Glomerular endothelial cell (primary cell): ENCODE results near the gene SMIM44. TPM values are rescaled to one million over a fixed set of nuclear protein-coding genes. Genes with fewer than 3 reads are reported as not detected.
"Not testable (repeated sequence)": the region's sequence is repeated elsewhere in the genome, so short reads cannot be mapped to it uniquely, and the experiment has no call there.

ENCODE experiments used
- DNase-seq: peaks from one replicate; pipeline ENCODE4 v3.0.0-alpha.2; 2011; ENCODE audit warnings: low read depth, low spot score; ENCODE audit errors: extremely low read depth
- total RNA-seq: library from RNA; depleted of rRNA; stranded (reverse); fragments of >200 nt; gene quantifications from 2 replicates; pipeline ENCODE4 v1.2.3, GENCODE V29; 2015

The SMIM44 gene
- total RNA-seq = not detected in 2 replicates

DNA sequence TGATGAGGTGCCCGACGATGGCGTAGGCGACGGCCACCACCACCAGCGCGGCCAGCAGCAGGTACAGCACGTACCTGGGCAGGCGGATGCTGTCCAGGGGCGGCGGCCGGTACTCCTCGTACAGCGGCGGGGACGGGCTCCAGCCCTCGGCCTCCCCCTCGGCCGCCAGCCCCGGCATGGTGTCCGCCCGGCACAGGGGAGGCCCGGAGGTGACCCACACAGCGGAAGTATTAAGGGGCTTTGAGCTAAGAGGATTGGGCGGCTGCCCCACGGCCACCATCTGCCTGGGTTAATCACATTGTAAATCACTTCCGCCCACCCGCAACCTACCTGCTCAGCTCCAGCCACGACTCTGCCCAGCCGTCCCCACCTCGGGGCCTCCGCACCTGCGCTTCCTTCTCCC lies at the start of gene SMIM44:
SMIM44 (minus strand) TSS at position 216 of the 403 bp plus-strand sequence; CDS start at position 178, 38 bp downstream.
- no peak for DNase-seq

DNA sequence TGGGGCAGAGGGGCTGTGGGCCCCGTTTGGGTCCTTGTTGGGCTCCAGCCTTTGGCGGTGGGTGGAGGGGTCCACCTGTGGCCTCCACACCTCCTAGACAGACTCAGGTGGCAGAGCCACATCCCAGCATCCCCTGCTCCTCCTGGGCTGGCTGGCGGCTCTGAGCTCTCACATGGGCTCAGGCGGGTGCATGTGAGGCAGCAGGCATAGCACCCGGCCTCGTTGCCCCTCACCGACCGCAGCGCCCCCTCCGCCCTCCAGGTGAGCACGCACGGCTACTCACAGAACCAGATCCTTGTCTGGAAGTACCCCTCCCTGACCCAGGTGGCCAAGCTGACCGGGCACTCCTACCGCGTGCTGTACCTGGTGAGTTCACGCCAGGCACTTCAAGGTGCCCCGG lies 49.8 kb upstream of the SMIM44 start:
- no peak for DNase-seq

DNA sequence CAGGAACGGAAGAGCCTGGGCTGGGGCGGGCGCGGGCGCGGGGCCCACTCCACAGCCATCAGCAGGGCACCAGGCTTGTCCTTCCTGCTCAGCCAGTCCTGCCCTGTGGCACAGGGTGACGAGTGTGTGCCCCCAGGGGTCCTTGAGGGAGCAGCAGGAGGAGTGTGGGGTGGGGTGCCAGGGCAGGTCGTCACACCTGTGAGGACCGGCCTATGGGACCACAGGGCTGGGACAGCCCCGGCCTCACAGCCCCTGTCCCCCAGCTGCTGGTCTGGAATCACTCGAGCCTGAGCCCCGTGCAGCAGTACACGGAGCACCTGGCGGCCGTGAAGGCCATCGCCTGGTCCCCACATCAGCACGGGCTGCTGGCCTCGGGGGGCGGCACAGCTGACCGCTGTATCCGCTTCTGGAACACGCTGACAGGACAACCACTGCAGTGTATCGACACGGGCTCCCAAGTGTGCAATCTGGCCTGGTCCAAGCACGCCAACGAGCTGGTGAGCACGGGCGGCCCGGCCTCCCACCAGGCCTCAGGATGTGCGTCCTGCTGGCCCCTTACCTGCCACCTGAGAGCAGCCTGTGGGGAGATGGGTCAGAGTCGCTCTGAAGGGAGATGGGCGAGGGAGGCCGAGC lies 49.0 kb upstream of the SMIM44 start:
- DNase-seq = no peak

DNA sequence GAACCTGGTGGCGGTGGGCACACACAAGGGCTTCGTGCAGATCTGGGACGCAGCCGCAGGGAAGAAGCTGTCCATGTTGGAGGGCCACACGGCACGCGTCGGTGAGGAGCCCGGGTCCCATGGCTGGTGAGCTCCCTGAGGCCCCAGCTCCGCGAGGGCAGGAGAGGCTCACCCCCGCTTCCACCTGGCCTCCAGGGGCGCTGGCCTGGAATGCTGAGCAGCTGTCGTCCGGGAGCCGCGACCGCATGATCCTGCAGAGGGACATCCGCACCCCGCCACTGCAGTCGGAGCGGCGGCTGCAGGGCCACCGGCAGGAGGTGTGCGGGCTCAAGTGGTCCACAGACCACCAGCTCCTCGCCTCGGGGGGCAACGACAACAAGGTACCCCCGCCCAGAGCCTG lies 48.5 kb upstream of the SMIM44 start:
- no peak for DNase-seq

DNA sequence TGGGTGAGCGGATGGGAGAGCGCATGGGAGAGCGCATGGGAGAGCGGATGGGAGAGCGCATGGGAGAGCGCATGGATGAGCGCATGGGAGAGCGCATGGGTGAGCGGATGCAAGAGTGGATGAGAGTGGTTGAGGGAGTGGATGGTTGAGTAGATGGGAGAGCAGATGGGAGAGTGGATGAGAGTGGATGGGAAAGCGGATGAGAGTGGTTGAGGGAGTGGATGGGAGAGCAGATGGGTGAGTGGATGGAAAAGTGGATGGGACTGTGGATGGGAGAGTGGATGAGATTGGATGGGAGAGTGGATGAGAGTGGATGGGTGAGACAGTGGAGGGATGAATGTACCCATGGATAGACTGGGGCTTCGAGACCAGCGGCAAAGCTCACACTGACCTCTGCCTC lies 47.1 kb upstream of the SMIM44 start:
- no peak for DNase-seq

DNA sequence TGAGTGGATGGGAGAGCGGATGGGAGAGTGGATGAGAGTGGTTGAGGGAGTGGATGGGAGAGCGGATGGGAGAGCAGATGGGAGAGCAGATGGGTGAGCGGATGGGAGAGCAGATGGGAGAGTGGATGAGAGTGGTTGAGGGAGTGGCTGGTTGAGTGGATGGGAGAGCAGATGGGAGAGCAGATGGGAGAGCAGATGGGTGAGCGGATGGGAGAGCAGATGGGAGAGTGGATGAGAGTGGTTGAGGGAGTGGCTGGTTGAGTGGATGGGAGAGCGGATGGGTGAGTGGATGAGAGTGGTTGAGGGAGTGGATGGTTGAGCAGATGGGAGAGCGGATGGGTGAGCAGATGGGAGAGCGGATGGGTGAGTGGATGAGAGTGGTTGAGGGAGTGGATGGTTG lies 46.1 kb upstream of the SMIM44 start:
- DNase-seq = not testable (repeated sequence)

DNA sequence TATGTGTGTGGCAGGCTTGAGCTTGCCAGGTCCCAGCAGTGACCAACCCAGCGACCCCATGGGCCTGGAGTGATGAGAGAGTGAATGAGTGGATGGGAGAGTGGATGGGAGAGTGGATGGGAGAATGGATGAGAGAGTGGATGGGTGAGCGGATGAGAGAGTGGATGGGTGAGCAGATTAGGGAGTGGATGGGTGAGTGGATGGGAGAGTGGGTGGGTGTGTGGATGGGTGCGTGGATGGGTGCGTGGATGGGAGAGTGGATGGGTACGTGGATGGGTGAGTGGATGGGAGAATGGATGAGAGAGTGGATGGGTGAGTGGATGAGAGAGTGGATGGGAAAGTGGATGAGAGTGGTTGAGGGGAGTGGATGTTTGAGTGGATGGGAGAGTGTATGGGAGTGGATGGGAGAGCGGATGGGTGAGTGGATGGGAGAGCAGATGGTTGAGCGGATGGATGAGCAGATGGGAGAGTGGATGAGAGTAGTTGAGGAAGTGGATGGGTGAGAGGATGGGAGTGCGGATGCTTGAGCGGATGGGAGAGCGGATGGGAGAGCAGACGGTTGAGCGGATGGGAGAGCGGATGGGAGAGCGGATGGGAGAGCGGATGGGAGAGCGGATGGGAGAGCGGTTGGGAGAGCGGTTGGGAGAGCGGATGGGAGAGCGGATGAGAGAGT lies 45.4 kb upstream of the SMIM44 start:
- no peak for DNase-seq

DNA sequence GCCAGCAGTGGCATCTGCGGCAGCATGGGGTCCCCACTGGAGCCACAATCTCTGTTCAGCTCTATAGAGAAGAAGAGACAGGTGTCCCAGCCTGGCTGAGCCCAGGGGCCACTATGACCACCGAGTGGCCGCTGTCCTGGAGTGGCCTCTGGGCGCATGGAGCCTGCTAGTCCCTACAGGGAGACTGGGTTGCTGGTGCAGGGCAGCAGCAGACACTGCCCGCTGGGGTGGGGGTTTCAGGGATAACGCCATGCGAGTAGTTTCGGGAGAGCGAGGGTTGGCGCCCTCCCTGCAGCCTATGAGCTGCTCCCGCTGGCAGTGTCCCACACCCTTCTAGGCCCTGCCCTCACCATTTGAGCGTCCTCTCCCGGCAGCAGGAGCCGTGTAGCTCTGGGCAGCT lies 44.8 kb upstream of the SMIM44 start:
- no peak for DNase-seq

DNA sequence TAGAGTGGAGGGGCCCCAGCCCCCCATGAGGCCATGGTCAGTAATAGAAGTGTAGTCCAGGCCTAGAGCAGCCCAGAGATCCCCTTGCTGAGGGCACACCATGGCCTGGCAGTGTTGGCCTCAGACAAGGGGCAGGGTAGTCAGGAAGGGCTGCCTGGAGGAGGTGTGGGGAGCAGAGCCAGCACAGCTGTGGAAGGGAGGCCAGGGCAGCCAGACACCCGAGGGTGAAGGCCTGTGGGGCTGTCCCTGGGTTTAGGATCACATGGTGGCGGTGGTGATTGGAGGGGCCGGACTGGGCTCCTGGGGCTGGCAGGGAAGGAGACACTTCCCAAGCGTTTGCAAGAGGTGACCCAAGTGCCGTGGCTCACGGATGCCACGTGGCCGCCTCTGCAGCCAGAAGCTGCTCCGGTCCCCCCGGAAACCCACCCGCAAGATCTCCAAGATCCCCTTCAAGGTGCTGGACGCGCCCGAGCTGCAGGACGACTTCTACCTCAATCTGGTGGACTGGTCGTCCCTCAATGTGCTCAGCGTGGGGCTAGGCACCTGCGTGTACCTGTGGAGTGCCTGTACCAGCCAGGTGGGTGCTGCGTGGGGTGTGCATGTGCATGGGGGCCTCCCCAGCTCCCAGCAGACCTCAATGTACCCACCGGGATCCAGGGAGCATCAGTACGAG lies 44.1 kb upstream of the SMIM44 start:
- DNase-seq = no peak

DNA sequence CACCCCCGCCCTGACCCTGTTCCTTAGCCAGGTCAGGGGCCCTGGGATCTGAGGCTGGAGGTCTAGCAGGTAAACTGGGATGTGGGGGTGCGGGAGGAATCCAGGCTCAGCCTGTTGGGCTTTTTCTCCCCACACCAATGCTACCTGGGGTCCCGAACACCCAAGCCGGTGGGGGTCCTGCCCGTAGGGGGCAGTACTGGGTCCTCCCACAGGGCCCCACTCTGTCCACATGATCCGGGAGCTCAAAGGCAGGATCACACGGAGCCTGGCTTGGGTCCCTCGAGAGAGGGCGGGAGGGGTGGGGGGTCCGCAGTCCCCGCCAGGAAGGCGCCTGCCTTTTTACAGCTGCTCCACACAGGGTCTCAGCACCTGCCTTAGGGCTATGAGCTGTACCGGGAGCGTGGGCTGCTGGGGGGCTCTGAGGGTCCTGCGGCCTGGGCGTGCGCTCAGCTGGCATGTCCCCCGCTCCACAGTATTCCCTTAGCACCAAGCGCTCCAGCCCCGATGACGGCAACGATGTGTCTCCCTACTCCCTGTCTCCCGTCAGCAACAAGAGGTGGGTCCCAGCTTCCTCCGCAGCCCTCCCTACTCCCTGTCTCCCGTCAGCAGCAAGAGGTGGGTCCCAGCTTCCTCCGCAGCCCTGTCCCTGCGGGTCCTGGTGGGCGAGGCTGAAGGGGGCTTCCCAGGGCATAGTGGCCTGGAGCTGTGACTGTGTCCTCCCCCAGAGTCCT lies 43.4 kb upstream of the SMIM44 start:
- DNase-seq = no peak

DNA sequence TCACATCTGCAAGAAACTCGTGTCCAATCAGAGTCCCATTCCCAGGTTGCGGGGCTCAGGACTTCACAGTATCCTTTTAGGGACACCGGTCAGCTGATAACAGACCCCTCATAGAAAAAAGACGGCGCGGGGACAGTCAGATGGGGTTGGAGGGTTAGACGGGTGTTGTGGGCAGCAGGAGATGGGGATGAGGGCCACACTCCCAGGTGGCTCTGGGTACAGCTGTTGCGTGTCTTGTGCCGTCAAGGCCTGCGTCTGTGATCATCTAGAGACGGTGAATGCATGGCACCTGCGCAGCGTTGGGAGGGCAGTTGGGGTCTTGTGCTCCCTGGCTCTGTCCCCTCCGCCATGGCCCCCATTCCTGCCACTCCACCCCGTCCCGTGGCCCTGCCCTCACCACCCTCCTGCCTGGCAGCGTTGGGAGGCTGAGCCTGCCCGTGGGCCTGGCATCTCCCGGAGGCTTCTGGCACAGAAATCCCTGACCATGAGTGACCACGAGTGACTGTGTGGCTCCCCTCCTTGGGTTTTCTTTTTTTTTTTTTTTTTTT lies 41.7 kb upstream of the SMIM44 start:
- no peak for DNase-seq

DNA sequence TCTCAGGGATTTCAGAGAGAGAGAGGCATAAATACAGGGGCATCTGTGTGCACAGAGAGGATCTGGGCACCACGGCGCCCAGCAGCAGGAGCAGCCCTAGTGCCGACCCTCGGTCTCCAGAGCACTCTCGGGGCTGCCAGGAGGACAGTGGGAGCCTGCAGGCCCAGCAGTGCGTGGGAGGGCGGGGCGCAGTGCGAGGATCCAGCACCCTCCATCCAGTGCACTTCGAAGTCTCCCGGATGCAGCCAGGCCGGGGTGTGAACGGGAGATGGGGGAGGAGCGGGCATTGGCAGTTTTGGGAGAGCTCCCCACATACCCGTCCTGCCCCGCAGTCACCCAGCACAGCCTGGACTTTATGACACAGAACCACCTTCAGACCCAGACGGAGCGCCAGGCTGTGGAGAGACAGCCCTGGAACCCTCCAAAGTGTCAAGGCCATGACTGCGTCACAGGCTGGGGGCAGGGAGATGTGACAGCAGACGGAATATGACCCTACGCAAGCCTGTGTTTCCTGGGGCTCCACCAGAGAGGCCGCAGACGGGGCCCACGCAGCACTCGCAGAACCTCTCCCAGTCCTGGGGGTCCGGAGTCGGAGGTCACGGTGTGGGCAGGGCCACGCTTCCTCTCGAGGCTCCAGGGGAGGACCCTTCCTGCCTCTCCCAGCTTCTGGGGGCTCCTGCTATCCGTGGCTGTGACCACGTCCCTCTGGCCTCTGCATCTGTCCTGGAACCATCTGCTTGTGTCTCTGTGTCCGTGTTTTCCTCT lies 41.0 kb upstream of the SMIM44 start:
- no peak for DNase-seq

DNA sequence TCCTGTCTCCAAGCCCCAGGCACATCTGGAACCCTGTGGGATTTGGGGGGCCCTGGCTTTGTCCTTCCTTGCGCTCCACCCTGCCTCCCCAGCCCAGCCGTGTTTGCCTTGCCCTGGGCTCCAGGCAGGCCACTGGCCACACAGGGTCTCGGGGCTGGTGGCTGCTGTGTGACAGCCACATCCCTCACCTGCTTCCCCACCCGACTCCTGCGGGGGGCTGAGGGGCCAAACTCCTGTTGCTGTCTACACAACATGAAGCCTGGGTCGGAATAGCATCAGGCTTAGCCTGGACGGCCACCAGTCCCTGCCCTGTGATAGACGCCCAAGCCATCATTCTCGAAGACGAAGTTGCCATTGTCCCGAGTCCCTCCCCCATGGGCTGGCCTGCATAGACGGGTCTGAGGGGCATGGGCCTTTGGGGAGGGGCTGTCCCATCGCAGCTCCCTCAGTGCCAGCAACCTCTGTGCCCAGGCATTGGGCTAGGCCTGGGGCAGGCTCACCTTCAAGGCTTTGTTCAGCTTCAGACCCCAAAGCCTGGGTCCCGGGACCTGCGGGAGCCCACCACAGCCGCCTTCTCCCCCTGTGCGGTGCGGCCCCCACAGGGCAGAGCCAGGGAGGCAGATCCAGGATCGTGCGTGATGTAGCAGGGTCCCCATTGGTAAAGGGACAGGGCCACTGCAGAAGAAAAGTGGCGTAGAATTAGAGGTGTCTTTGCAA lies 40.3 kb upstream of the SMIM44 start:
- DNase-seq = no peak

DNA sequence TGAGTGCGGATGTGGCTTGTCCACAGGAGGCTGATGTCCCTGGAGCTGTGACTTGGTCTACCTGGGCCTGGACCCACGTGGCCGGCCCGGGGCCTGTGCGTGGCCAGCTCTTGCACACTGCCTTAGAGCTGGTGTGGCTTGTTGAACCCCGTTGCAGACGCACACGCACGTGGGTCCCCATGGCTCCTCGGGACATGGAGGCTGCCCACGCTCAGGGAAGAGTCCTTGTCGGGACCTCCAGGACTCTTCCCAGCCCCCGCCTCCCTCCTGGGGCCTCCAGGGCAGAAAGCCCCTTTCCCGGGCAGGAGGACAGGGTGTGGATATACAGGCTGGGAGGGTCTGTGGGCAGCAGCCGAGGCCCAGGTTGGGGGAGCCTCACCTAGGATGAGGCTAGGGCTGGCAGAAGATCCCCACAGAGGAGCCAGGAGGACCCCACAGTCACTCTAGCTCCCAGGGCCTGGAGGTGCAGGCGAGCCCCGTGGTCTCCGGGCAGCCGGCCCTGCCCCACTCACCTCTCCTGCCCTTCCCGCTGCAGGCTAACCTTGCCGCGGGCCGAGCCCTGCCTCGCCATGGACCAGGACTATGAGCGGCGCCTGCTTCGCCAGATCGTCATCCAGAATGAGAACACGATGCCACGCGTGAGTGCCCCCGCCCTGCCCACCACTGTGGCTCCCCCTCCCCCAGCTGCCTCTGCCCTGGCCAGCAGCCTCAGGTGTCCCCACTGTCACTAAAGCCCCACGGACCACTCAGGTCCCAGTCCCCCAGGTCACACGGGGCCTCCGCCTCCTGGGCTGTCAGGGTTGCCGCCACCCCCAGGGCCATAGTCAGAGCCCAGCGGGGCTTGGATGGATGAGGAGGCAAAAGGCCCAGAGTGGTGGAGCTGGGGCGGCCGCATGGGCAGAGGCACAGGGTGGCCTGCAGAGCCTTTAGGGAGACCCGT lies 39.5 kb upstream of the SMIM44 start:
- DNase-seq = no peak

DNA sequence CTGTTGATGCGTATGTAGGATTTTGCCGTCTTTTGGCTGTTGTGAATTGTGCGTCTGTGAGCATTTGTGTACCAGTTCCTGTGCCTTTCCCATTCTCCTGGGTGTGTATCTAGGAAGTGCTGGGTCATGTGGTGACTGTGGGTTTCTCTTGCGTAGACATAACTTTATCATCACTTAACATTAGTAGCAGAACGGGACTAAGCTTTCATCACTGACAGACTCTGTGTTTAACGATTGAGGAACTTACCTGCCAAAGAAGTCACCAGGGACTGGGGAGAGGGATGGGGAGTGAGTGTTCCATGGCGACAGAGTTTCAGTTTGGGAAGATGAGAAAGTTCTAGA lies 37.8 kb upstream of the SMIM44 start:
- DNase-seq = no peak

DNA sequence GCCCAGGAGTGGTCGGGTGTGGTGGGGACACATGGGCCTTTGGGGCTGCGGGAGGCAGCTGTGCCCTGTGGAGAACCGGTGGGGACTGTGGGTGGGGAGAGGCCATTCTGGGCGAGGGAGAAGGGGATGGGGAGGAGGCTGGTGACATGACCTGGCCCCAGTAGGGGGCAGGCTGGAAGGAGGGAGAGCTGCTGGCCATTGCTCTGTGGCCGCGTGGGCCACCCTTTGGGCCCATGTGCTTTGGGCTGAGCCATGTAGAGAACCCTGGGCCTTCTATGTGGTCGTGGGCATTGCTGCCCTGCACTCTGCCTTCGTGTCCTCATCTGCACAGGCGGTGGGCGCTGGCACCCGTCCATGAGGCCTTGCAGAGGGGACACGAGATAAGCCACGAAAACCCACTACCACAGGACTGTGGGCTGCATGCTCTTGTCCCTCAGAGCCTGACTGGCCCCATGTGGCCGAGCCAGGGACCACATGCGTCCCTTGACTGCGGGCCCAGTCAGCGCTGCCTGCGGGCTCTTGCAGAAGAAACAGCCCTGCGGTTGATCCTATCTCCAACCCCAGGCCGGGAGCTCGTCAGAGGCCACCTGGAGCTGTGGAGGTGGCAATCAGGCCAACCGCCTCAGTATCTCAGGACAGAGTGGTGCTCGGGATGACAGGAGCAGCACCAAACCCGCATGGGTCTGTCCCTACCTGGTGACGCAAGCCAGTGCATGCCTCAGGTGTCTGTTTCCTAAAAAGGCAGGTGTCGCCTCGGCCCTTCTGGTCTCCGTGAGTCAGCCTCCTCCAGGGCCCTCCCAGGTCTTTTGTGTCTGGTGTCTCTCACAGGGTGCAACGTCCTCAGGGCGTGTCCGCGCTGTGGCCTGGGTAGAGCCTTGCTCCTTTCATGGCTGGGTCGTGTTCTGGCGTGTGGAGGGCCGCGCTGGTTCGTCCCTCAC lies 37.2 kb upstream of the SMIM44 start:
- no peak for DNase-seq

DNA sequence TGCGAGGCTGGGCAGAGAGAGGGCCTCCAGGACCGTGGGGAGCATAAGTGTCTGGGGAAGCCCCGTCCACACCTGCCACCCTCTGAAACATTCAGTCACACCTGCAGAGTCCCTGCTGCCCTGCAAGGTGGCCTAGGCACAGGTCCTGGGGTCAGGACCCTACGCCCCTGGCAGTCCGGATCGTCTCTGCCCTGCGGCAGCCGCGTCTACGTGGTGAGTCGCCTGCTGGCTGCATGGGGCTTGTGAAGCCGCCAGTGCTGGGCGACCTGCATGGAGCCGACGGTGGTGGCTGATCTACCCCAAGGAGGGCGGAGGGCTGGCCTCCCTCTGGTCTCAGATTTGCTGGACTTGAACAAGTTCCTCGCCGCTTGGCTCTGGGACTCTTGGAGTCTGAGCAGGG lies 35.9 kb upstream of the SMIM44 start:
- DNase-seq = no peak

DNA sequence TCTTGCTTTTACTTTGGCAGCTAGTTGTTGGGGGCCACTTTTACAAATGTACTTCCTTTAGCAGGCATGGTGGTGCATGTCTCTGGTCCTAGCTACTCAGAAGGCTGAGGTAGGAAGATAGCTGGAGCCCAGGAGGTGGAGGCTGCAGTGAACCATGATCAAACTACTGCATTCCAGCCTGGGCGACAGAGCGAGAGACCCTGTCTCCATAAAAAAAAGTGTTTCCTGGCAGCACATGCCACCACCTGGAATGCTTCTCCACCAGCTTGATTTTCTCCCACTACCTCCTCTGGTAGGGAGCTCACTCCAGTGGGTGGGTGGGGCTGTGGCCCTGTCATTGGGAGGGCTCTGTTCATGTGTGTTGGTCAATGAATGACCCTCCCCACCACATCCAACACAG lies 35.4 kb upstream of the SMIM44 start:
- DNase-seq = no peak
